ENCODE measurements around the gene CAPN9.

CAPN9 gene

GRCh38 chr1:230836347-230836746, 89.2 kb downstream of the CAPN9 start:
- POLR2A ChIA-PET = interaction anchor here (0.6 kb wide), 1 partner anchor 99 kb away, joined by 3 read pairs; no protein-coding TSS in a partner anchor
- Histone ChIP-seq H3K36me3 (ENCODE audit: control insufficient read depth in 2 of 2, insufficient read depth in 1 of 2, low read length in 2 of 2) (peaks cover 0 to 27% of the 10 kb centered on the region in 2 experiments; a peak in 2 of 3 replicates), H3K9me3 (ENCODE audit: control insufficient read depth, insufficient read depth, low read depth, low read length) (no peaks in the 10 kb centered on the region), H3K4me3 (ENCODE audit: low read depth, low read length) (no peak overlapping the region), H3K4me1 (ENCODE audit: control insufficient read depth, insufficient read depth, low read length) (no peaks in the 10 kb centered on the region), H3K27ac (ENCODE audit: extremely low read depth, low read depth, low read length) (no peak overlapping the region)
- no peak for TF ChIP-seq ZNF558 (tag by site-specific recombination; IDR thresholded peaks at IDR 0.05)
- TF ChIP-seq ZBTB11 (tag by site-specific recombination; conservative IDR thresholded peaks at IDR 0.05; ENCODE audit: low read depth) = no peak
- no peak for TF ChIP-seq ZNF223 (tag by site-specific recombination; IDR thresholded peaks at IDR 0.05)
- no peak for TF ChIP-seq ZNF513 (tag by site-specific recombination; IDR thresholded peaks at IDR 0.05)
- TF ChIP-seq ZNF600 (tag by site-specific recombination; IDR thresholded peaks at IDR 0.05) = no peak
- CTCF ChIA-PET = interaction anchor here (2.4 kb wide), 1 partner anchor 30 kb away, joined by 8 read pairs; the partner anchor contains the start of gene C1orf198

GRCh38 chr1:230836793-230837192, 89.6 kb downstream of the CAPN9 start:
- Histone ChIP-seq H3K4me3 (ENCODE audit: low read depth, low read length) (no peak overlapping the region), H3K4me1 (ENCODE audit: control insufficient read depth, insufficient read depth, low read length) (no peaks in the 10 kb centered on the region), H3K36me3 (ENCODE audit: control insufficient read depth in 2 of 2, insufficient read depth in 1 of 2, low read length in 2 of 2) (peaks cover 0 to 31% of the 10 kb centered on the region in 2 experiments; a peak in 2 of 3 replicates), H3K9me3 (ENCODE audit: control insufficient read depth, insufficient read depth, low read depth, low read length) (no peaks in the 10 kb centered on the region), H3K27ac (ENCODE audit: extremely low read depth, low read depth, low read length) (no peak overlapping the region)
- ChIA-PET CTCF (interaction anchor here (1.0 to 2.4 kb wide), 2 partner anchors 25 to 30 kb away, joined by 4 to 8 read pairs; partner anchors contain the start of gene C1orf198), POLR2A (interaction anchor here (0.6 kb wide), 1 partner anchor 99 kb away, joined by 3 read pairs; no protein-coding TSS in a partner anchor)
- no peak for TF ChIP-seq ZNF292 (tag by site-specific recombination; IDR thresholded peaks at IDR 0.05; ENCODE audit: borderline replicate concordance, low read depth)
- TF ChIP-seq ZNF155 (tag by site-specific recombination; IDR thresholded peaks at IDR 0.05) = no peak
- TF ChIP-seq PRDM1 (tag by site-specific recombination; IDR thresholded peaks at IDR 0.05) = no peak
- no peak for TF ChIP-seq ZNF18 (tag by site-specific recombination; IDR thresholded peaks at IDR 0.05)

- no peak overlapping the region for H3K4me3 ChIP-seq (ENCODE audit: low read depth, low read length)
- H3K27ac ChIP-seq (ENCODE audit: extremely low read depth, low read depth, low read length) = no peak overlapping the region
- TF ChIP-seq HOXD13 (CRISPR knock-in tag; IDR thresholded peaks at IDR 0.05; ENCODE audit: borderline replicate concordance) (no peak), ZNF19 (tag by site-specific recombination; IDR thresholded peaks at IDR 0.05; ENCODE audit: low read depth) (no peak)
- no peaks in the 10 kb centered on the region for H3K9me3 ChIP-seq (ENCODE audit: control insufficient read depth, insufficient read depth, low read depth, low read length)
- H3K4me1 ChIP-seq (ENCODE audit: control insufficient read depth, insufficient read depth, low read length) = no peaks in the 10 kb centered on the region
- H3K36me3 ChIP-seq (ENCODE audit: control insufficient read depth in 2 of 2, insufficient read depth in 1 of 2, low read length in 2 of 2) = peaks cover 0 to 50% of the 10 kb centered on the region in 2 experiments; a peak in 2 of 3 replicates
- ChIA-PET CTCF (no interaction called here), POLR2A (no interaction called here)
These were observed 92.0 kb downstream of the CAPN9 start for GRCh38 chr1:230839173-230839572.

GRCh38 chr1:230842801-230843200, 95.6 kb downstream of the CAPN9 start:
- no peaks in the 10 kb centered on the region for H3K9me3 ChIP-seq (ENCODE audit: control insufficient read depth, insufficient read depth, low read depth, low read length)
- H3K4me3 ChIP-seq (ENCODE audit: low read depth, low read length) = no peak overlapping the region
- H3K27ac ChIP-seq (ENCODE audit: extremely low read depth, low read depth, low read length) = no peak overlapping the region
- ChIA-PET CTCF (no interaction called here), POLR2A (no interaction called here)
- H3K4me1 ChIP-seq (ENCODE audit: control insufficient read depth, insufficient read depth, low read length) = no peaks in the 10 kb centered on the region
- TF ChIP-seq ZNF426 (tag by site-specific recombination; IDR thresholded peaks at IDR 0.05) (no peak), REST (tag by site-specific recombination; IDR thresholded peaks at IDR 0.05) (0 out of 2 replicates have a peak, but pooled peaks have one; percentile 23), ZFP37 (tag by site-specific recombination; IDR thresholded peaks at IDR 0.05) (no peak)
- H3K36me3 ChIP-seq (ENCODE audit: control insufficient read depth in 2 of 2, insufficient read depth in 1 of 2, low read length in 2 of 2) = peaks cover 5 to 52% of the 10 kb centered on the region in 2 experiments
